BLaER1 treated with 17β-estradiol and CSF1 and Interleukin-3, amounts not matched to agents 10 nM and 100 nM (cell line): ENCODE measurements around the gene HK2.

Experiments used
- H3K27ac ChIP-seq, 11 experiments: shearing (Covaris generic); formaldehyde crosslinking; 2 replicates each; pipeline ENCODE4 v1.8.1; 2022
- H3K27me3 ChIP-seq, 11 experiments: shearing (Covaris generic); formaldehyde crosslinking; 2 replicates each; pipeline ENCODE4 v1.8.1; 2022
- H3K36me3 ChIP-seq, 11 experiments: shearing (Covaris generic); formaldehyde crosslinking; 2 replicates each; pipeline ENCODE4 v1.8.1; 2022
- H3K4me1 ChIP-seq, 10 experiments: shearing (Covaris generic); formaldehyde crosslinking; 2 replicates each; pipeline ENCODE4 v1.8.1; 2022
- H3K4me2 ChIP-seq, 11 experiments: shearing (Covaris generic); formaldehyde crosslinking; 2 replicates each; pipeline ENCODE4 v1.8.1; 2022
- H3K4me3 ChIP-seq, 10 experiments: shearing (Covaris generic); formaldehyde crosslinking; 2 replicates each; pipeline ENCODE4 v1.8.1; 2022
- H3K9ac ChIP-seq, 11 experiments: shearing (Covaris generic); formaldehyde crosslinking; 2 replicates each; pipeline ENCODE4 v1.8.1; 2022
- H3K9me3 ChIP-seq, 11 experiments: shearing (Covaris generic); formaldehyde crosslinking; replicated peaks in 1 of 11; 2 replicates each; pipeline ENCODE4 v1.8.1; 2022
- H4K20me1 ChIP-seq, 11 experiments: shearing (Covaris generic); formaldehyde crosslinking; 2 replicates each; pipeline ENCODE4 v1.8.1; 2022
- Cebpa-rat ChIP-seq, 11 experiments: shearing (Covaris generic); IDR thresholded peaks; 2 replicates each; pipeline ENCODE4 v1.8.1; 2022

Gene HK2

GRCh38 chr2:74815941-74816340, 18.0 kb upstream of the HK2 start:
- peak overlapping the region; percentile 78 to 97 (median 89) for H3K4me2 ChIP-seq
- H3K27me3 ChIP-seq = no peaks in the 10 kb centered on the region
- TF ChIP-seq Cebpa-rat (IDR thresholded peaks at IDR 0.05) = no peak
- H4K20me1 ChIP-seq = no peaks in the 10 kb centered on the region
- 0 out of 20 replicates have a peak overlapping the region, but pooled peaks of 1 of the 10 experiments have one; percentile 48 for H3K4me3 ChIP-seq
- peak overlapping the region in 4 of 11 experiments; percentile 72 to 78 (median 76); a peak in 8 of 22 replicates for H3K9ac ChIP-seq
- H3K27ac ChIP-seq = peak overlapping the region in 8 of 11 experiments; percentile 66 to 89 (median 86); a peak in 15 of 22 replicates
- H3K36me3 ChIP-seq = no peaks in the 10 kb centered on the region
- H3K9me3 ChIP-seq = no peaks in the 10 kb centered on the region
- H3K4me1 ChIP-seq = peaks cover 24 to 74% (median 37%) of the 10 kb centered on the region in 10 experiments

GRCh38 chr2:74816540-74817303, 17.2 kb upstream of the HK2 start:
- Histone ChIP-seq H3K27me3 (no peaks in the 10 kb centered on the region), H3K27ac (peak overlapping the region; percentile 50 to 89 (median 80)), H3K4me2 (peak overlapping the region; percentile 78 to 97 (median 89)), H3K9me3 (no peaks in the 10 kb centered on the region), H3K4me1 (peaks cover 26 to 72% (median 41%) of the 10 kb centered on the region in 10 experiments), H4K20me1 (no peaks in the 10 kb centered on the region), H3K4me3 (peak overlapping the region in 7 of 10 experiments; percentile 19 to 61 (median 44); a peak in 12 of 20 replicates), H3K9ac (peak overlapping the region; percentile 36 to 78 (median 72); a peak in 20 of 22 replicates), H3K36me3 (no peaks in the 10 kb centered on the region)
- TF ChIP-seq Cebpa-rat (IDR thresholded peaks at IDR 0.05) = no peak

- peak in 3 of 11 experiments; percentile 16 to 51 (median 34); a peak in 2 of 22 replicates for TF ChIP-seq Cebpa-rat (IDR thresholded peaks at IDR 0.05)
- peak overlapping the region; percentile 78 to 97 (median 89) for H3K4me2 ChIP-seq
- H3K27ac ChIP-seq = peak overlapping the region in 10 of 11 experiments; percentile 50 to 89 (median 82); a peak in 18 of 22 replicates
- H3K4me1 ChIP-seq = peaks cover 27 to 71% (median 43%) of the 10 kb centered on the region in 10 experiments
- no peaks in the 10 kb centered on the region for H3K9me3 ChIP-seq
- H3K4me3 ChIP-seq = peak overlapping the region in 4 of 10 experiments; percentile 19 to 54 (median 42); a peak in 4 of 20 replicates
- H4K20me1 ChIP-seq = no peaks in the 10 kb centered on the region
- peak overlapping the region in 9 of 11 experiments; percentile 49 to 78 (median 73); a peak in 14 of 22 replicates for H3K9ac ChIP-seq
- H3K36me3 ChIP-seq = no peaks in the 10 kb centered on the region
- H3K27me3 ChIP-seq = no peaks in the 10 kb centered on the region
Measured at GRCh38 chr2:74817304-74817675, 16.6 kb upstream of the HK2 start.

- H3K4me3 ChIP-seq = no peak overlapping the region
- H3K4me2 ChIP-seq = peak overlapping the region in 5 of 11 experiments; percentile 32 to 39 (median 35); a peak in 7 of 22 replicates
- no peaks in the 10 kb centered on the region for H3K36me3 ChIP-seq
- H4K20me1 ChIP-seq = no peaks in the 10 kb centered on the region
- H3K9me3 ChIP-seq = no peaks in the 10 kb centered on the region
- peak overlapping the region in 2 of 11 experiments; percentile 8 to 14; a peak in 1 of 22 replicates for H3K27ac ChIP-seq
- H3K27me3 ChIP-seq = no peaks in the 10 kb centered on the region
- peaks cover 27 to 74% (median 43%) of the 10 kb centered on the region in 10 experiments for H3K4me1 ChIP-seq
- no peak for TF ChIP-seq Cebpa-rat (IDR thresholded peaks at IDR 0.05)
- no peak overlapping the region for H3K9ac ChIP-seq
Measured at GRCh38 chr2:74819702-74820101, 14.2 kb upstream of the HK2 start.

- Histone ChIP-seq H3K27me3 (no peaks in the 10 kb centered on the region), H3K27ac (no peak overlapping the region), H3K4me2 (peak overlapping the region in 7 of 11 experiments; percentile 3 to 32 (median 19); a peak in 4 of 22 replicates), H4K20me1 (no peaks in the 10 kb centered on the region), H3K9ac (no peak overlapping the region), H3K36me3 (no peaks in the 10 kb centered on the region), H3K4me3 (no peak overlapping the region), H3K9me3 (no peaks in the 10 kb centered on the region), H3K4me1 (peaks cover 15 to 74% (median 37%) of the 10 kb centered on the region in 10 experiments)
- TF ChIP-seq Cebpa-rat (IDR thresholded peaks at IDR 0.05) = peak in 4 of 11 experiments; percentile 11 to 45 (median 29); a peak in 3 of 22 replicates
Measured at GRCh38 chr2:74821177-74822126, 12.5 kb upstream of the HK2 start.

- H3K27me3 ChIP-seq = no peaks in the 10 kb centered on the region
- H3K27ac ChIP-seq = peak overlapping the region in 2 of 11 experiments; percentile 10 to 27; a peak in 2 of 22 replicates
- peak overlapping the region in 2 of 11 experiments; percentile 15 to 33; a peak in 3 of 22 replicates for H3K4me2 ChIP-seq
- no peak overlapping the region for H3K4me3 ChIP-seq
- 0 out of 22 replicates have a peak overlapping the region, but pooled peaks of 1 of the 11 experiments have one; percentile 15 for H3K9ac ChIP-seq
- no peaks in the 10 kb centered on the region for H3K36me3 ChIP-seq
- TF ChIP-seq Cebpa-rat (IDR thresholded peaks at IDR 0.05) = no peak
- peaks cover 0 to 65% (median 24%) of the 10 kb centered on the region in 10 experiments; a peak in 14 of 20 replicates for H3K4me1 ChIP-seq
- H4K20me1 ChIP-seq = no peaks in the 10 kb centered on the region
- no peaks in the 10 kb centered on the region for H3K9me3 ChIP-seq
Measured at GRCh38 chr2:74822771-74823566, 11.0 kb upstream of the HK2 start.

- Histone ChIP-seq H3K9ac (peak overlapping the region in 2 of 11 experiments; percentile 3 to 51; a peak in 2 of 22 replicates), H3K9me3 (no peaks in the 10 kb centered on the region), H3K27ac (peak overlapping the region in 3 of 11 experiments; percentile 54 to 78 (median 64); a peak in 4 of 22 replicates), H4K20me1 (no peaks in the 10 kb centered on the region), H3K4me1 (peaks cover 0 to 61% (median 23%) of the 10 kb centered on the region in 10 experiments; a peak in 15 of 20 replicates), H3K4me3 (no peak overlapping the region), H3K4me2 (peak overlapping the region in 4 of 11 experiments; percentile 4 to 65 (median 47); a peak in 4 of 22 replicates), H3K36me3 (no peaks in the 10 kb centered on the region), H3K27me3 (no peaks in the 10 kb centered on the region)
- no peak for TF ChIP-seq Cebpa-rat (IDR thresholded peaks at IDR 0.05)
Measured at GRCh38 chr2:74824679-74825078, 9.2 kb upstream of the HK2 start.

- Histone ChIP-seq H3K27ac (no peak overlapping the region; a peak in 1 of 22 replicates), H3K9me3 (no peaks in the 10 kb centered on the region), H3K27me3 (no peaks in the 10 kb centered on the region), H3K4me3 (no peak overlapping the region), H3K4me2 (peak overlapping the region in 3 of 11 experiments; percentile 18 to 55 (median 39); a peak in 6 of 22 replicates), H4K20me1 (peaks cover 0 to 6% (median 0%) of the 10 kb centered on the region in 11 experiments; a peak in 2 of 22 replicates), H3K9ac (no peak overlapping the region), H3K36me3 (no peaks in the 10 kb centered on the region), H3K4me1 (peaks cover 22 to 74% (median 36%) of the 10 kb centered on the region in 10 experiments)
- TF ChIP-seq Cebpa-rat (IDR thresholded peaks at IDR 0.05) = no peak
Measured at GRCh38 chr2:74828543-74828942, 5.4 kb upstream of the HK2 start.
